GM21390 (cell line): Measurements from ENCODE around the gene TUBB2A.
A peak's percentile ranks its signal among the peaks of the same experiment; 100 is the strongest.
"Not testable (repeated sequence)": the region's sequence is repeated elsewhere in the genome, so short reads cannot be mapped to it uniquely, and the experiment has no call there.

ENCODE experiments used
- ATAC-seq: cut with Tn5 transposase; IDR thresholded peaks from one replicate; pipeline ENCODE4 v1.9.1; 2021; ENCODE audit not compliant: unreplicated experiment

TUBB2A gene

DNA sequence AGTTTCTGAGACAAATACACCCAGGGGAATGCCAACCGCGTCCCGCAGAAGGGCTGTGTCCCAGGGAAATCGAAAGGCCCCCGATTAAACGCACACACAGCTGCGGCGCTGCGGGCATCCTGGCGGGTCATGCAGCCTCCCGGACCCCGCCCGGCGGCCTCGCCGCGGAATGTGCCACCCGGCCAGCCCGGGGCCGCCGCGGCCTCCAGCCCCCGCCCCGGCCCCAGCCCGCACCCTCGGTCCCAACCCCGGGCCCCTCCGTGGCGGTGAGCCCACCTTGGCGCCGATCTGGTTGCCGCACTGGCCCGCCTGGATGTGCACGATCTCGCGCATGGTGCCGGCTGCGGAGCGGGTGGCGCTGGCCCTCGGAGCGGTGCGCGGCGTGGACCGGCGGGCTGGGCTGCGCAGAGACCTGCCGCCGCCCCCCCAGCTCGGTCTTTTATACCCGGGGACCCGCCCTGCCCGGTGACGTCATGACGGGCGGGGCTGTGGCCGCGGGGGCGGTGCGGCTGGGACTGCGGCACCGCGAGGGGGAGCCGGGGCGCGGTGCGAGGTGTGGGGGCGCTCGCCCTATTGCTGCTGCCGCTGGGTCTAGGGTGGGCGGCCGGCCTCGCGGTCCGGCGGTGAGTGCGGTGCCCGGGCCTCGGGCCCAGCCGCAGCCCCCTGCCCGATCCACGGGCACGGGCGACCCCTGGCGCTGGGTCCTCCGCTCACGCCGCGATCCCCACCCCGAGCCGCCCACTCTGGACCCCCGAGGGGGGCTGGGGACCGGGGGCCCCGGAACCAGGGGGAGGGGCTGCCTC is at the start of gene TUBB2A:
Gene TUBB2A, minus strand, starts transcription at position 414 of the 803 bp plus-strand sequence. Its CDS starts 81 bp downstream, at position 333.
- ATAC-seq = peak; percentile 88

DNA sequence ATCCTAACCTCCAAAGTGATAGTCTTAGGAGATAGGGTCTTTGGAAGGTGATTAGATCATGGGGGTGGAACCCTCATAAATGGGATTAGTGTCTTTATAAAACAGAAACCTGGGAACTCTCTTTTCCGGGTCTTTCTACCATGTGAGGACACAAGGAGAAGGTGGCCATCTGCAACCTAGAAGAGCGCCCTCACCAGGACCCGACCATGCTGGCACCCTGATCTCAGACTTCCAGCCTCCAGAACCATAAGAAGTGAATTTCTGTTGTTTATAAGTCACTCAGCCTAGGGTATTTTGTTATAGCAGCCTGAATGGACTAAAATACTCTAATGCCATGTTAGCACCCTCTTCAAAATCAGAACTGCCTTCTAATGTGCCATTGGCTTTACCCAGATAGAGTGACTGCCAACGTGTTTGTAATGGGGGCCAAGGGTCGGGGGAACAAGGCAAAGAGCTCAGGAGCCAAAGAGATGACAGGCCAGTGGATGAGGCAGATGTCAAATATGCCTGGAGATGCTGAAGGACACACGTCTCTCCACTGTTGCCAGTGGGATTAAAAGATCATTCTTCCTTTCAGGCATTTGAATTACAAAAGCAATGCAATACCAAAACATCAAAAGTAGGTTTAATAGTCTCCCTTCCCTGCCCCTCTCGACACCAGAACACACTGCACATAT is 49.1 kb upstream of the TUBB2A start:
- ATAC-seq = no peak

- ATAC-seq = no peak
These were observed 48.6 kb upstream of the TUBB2A start for GRCh38 chr6:3205913-3206312.

- ATAC-seq = no peak
These were observed 47.6 kb upstream of the TUBB2A start for GRCh38 chr6:3204921-3205320.

GRCh38 chr6:3202999-3203696 is 45.8 kb upstream of the TUBB2A start:
- ATAC-seq = no peak

- ATAC-seq = no peak
These were observed 44.0 kb upstream of the TUBB2A start for GRCh38 chr6:3201388-3201787.

DNA sequence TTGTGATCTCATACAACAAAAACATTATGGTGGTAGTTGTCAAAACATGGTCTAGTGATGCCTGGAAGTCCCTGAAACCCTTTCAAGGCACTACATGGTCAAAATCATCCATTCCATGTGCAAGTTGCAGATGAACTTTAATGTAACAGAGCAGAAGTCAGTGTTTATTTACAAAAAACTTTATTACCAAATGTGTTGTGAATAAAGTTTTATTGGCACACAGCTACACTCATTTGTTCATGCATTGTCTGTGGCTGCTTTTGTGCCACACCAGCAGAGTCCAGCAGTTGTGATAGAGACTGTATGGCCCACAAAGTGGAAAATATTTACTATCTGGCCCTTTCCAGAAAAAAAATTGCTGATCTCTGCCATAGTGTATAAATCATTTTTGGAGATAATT is 43.3 kb upstream of the TUBB2A start:
- ATAC-seq = no peak

DNA sequence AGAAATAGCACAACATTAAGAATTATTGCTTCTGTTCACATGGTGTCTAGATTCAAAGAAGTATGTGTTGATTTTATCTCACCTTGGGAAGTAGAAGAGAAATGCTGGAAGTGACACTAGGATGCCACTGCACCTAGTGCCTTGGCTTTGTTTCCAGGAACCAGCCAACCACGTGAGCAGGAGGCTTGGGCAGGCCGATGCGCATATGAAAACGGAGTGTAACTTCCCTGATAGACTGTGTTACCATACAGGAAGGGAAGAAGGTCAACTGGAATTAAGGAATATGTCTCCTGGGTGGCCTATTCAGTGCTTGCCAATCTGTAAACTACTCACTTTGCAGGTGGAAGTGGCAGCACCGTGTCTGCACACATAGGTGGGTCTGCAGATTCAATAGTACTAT is 42.0 kb upstream of the TUBB2A start:
- ATAC-seq = no peak

DNA sequence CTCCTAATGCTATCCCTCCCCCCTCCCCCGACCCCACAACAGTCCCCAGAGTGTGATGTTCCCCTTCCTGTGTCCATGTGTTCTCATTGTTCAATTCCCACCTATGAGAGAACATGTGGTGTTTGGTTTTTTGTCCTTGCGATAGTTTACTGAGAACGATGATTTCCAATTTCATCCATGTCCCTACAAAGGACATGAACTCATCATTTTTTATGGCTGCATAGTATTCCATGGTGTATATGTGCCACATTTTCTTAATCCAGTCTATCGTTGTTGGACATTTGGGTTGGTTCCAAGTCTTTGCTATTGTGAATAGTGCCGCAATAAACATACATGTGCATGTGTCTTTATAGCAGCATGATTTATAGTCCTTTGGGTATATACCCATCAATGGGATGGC is 40.4 kb upstream of the TUBB2A start:
- ATAC-seq = not testable (repeated sequence)

DNA sequence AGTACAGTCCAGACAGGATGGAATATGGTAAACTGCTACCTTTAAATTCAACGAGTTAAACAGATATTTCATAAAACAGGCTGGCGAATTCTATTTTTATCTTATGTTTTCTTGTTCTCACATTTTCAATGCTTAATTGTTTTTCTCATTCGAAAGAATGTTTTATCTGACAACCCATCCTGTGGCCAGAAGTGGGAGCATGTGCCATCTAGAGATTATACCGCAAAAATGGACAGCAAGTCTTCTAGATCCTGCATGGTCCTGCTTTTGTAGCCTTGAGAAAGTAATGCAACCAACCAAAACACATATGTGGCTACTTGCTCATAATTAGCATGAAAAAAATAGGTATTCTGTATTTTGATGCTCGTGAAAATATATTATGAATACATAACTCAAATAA is 39.4 kb upstream of the TUBB2A start:
- no peak for ATAC-seq

DNA sequence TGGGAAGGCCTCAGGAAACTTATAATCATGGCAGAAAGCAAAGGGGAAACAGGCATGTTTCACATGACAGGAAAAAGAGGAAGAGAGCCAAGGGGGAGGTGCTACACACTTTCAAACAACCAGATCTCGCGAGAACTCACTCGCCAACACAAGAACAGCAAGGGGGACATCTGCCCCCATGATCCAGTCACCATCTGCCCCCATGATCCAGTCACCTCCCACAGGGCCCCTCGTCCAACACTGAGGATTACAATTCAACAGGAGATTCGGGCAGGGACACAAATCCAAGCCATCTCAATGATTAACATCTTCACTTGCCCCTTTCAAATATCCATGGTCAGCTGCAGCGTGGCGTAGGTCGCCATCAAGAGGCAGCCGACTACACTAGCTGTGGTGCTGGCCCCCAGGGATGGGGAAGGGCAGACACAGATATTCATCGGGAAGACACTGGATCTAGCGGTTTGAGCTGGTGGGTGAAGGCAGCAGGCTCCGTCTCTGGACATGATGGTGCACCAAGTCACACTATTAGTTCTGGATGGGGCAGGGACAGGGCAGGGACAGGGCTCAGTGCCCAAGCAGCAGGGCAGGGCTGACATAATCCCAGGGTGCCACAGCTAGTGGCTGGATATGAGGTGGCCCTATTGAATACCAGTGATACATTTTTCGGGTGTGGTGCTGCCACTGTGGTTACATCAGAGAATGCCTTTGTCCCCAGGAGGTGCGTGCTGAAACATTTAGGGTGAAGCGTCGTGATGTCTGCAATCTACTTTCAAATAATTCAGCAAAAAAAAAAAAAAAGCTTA is 38.6 kb upstream of the TUBB2A start:
- ATAC-seq = no peak

- no peak for ATAC-seq
These were observed 38.0 kb upstream of the TUBB2A start for GRCh38 chr6:3195420-3195694.

DNA sequence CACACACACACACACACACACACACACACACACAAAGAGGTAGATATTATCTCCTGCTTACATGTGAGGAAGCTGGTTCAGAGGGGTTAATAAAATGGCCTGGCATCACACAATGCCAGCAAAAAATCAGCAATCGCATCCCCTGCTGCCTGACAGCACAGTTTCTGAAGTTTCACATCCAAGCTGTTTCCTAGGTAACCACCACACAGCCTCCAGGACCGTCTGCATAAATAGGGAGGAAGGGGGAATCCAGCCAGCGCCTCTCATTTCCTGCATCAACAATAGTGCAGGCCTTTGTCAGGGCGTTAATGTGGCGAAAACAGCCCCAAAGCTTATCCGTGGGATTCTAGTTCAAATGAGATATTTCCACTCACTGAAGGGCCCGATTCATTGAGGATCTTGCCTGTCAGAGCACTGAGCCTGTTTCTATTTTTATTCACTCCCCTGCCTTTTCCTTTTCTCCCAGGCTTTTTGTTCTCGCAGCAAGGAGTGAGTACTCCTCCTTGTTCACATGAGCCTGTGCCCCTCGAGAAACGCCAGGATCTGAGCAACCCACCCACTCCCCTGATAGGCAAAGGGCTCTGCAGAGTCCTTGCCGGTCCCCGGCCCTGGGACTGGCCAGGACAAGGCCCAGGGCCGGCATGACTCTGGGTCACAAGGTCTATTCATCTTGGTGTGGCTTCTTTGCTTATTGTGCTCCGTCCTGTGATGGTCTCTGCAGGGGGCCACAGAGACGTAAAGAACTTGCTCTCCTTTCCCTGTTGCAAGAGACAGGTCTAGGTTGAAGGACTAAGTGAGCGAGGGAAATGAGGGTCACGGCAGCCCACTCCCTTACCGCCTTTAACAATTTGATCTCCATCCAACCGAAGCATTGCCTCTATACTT is 37.4 kb upstream of the TUBB2A start:
- ATAC-seq = no peak

DNA sequence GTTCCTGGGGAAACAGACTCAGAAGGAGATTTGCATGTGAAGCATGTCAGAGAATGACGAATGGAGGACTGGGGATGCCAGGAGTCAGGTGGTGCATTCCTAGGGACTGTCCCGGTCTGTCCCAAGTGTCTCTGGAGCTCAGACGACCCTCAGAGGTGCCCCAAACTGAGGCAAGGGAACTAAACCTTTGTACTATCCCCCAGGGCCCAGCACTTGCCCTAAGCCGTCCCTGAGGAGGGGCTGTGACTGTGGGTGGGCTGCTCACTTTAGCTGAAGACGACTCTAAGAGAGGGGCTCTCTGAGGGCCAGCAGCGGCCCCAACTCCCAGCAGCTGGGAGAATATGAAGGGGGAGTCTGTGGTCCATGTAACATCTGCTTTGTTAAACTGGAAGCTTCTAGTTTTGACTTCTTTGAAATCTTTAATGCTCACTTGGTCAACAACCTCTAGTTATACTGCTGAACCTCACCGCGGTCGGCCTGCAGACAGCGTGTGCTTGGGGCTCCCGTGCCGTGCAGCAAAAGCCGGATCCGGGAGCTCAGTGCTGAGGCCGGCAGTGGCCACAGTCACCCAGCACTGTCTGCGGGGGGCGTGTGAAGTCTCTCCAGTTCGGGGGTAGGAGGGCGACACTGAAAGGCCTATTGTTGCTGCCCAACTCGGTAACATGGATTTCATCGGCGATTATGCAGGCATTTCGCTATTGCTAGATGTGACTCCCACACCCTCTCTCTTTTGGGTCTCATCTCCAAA is 35.9 kb upstream of the TUBB2A start:
- ATAC-seq = no peak

- ATAC-seq = no peak
These were observed 33.4 kb upstream of the TUBB2A start for GRCh38 chr6:3190779-3191178.

DNA sequence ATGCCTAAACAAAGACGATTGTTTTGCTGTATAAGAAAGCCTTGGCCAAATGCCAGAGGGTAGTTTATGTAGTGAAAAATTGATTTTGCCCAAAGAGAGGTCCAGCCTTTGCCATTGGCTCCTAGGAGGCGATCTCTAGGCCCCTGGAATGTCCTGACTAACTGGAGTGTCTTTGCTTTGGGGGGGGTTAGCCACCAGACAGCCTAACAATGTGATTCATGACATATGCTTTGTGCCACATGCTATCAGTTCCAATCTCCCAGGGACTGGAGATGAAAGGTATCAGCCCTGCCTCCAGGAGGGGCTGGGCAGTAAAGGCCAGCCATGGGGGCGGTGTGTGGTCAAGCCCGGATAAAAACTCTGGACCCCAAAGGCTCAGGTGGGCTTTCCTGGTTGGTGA is 32.7 kb upstream of the TUBB2A start:
- ATAC-seq = no peak

GRCh38 chr6:3189192-3189591 is 31.8 kb upstream of the TUBB2A start:
- ATAC-seq = not testable (repeated sequence)

- no peak for ATAC-seq
These were observed 30.9 kb upstream of the TUBB2A start for GRCh38 chr6:3188262-3188661.

- peak; percentile 57 for ATAC-seq
These were observed 29.6 kb upstream of the TUBB2A start for GRCh38 chr6:3186974-3187382.

- ATAC-seq = no peak
These were observed 25.7 kb upstream of the TUBB2A start for GRCh38 chr6:3183066-3183465.
